Right cardiac atrium (tissue), 5 donors: ENCODE results near the gene IL17RC. TPM values are rescaled to one million over a fixed set of nuclear protein-coding genes. Genes with fewer than 3 reads are reported as not detected.

Source experiments
- ATAC-seq, 2 donors: fragments of 200-7000 bp; cut with Tn5 transposase; one replicate each; pipeline versions ENCODE4 v1.8.0 to v1.9.1; 2020; ENCODE audit warnings: moderate library complexity in 2 of 2, mild to moderate bottlenecking in 1 of 2
- DNase-seq, 3 donors: peaks; one replicate each; pipeline ENCODE4 v3.0.0-alpha.2; 2020
- H3K27ac ChIP-seq: one replicate; pipeline ENCODE4 v1.5.1; 2013; ENCODE audit warnings: mild to moderate bottlenecking, low read length, control low read depth, moderate library complexity
- H3K27me3 ChIP-seq: one replicate; pipeline ENCODE4 v1.6.1; 2013; ENCODE audit not compliant: control insufficient read depth, insufficient read depth
- H3K4me1 ChIP-seq: one replicate; pipeline ENCODE4 v1.6.1; 2013; ENCODE audit warnings: low read length; ENCODE audit not compliant: control insufficient read depth, insufficient read depth
- H3K4me3 ChIP-seq: one replicate; pipeline ENCODE4 v1.5.1; 2013; ENCODE audit warnings: low read length, control low read depth
- H3K9me3 ChIP-seq: one replicate; pipeline ENCODE4 v1.6.1; 2013; ENCODE audit warnings: low read length; ENCODE audit not compliant: control insufficient read depth
- WGBS: extraction: QIAGEN DNeasy Blood & Tissue Kit; methylation state at CpG from one replicate; pipeline ENCODE4 v1.1.7; 2013; 5-methylcytosine and 5-hydroxymethylcytosine counted together
- intact Hi-C, 4 donors: fragments of 100-400 bp; cut with DNase I; formaldehyde crosslinking; loops; one replicate each; pipeline versions ENCODE4 v1.11.0 to v1.14.0; 2022 to 2023
- polyA plus RNA-seq: library from polyadenylated mRNA; stranded (reverse); fragments of 200-250 nt; gene quantifications from one replicate; pipeline ENCODE4 v1.2.3, GENCODE V29; 2013
- total RNA-seq, 4 donors: library from RNA; stranded (reverse); fragmentation: NEBNext Ultra II Directional; extraction: Animal tissue kit (Norgen Biotek cat#: 25700); gene quantifications; one replicate each; pipeline ENCODE4 v1.2.1, GENCODE V29; 2021
- donor health status: healthy with polysubstance abuse.
- donor health status: DM: no; HTN: yes; CAD: no.
- donor health status: DM: no; HTN: no; CAD: no.
- donor health status: DM: no; HTN: yes; CAD: no; lungs with severe emphysema.
- donor health status: DM: yes; HTN: yes; CAD: no.

IL17RC gene
- total and polyA plus RNA-seq, 5 donors: 35.1 to 48.1 (median 40.4) TPM

DNA sequence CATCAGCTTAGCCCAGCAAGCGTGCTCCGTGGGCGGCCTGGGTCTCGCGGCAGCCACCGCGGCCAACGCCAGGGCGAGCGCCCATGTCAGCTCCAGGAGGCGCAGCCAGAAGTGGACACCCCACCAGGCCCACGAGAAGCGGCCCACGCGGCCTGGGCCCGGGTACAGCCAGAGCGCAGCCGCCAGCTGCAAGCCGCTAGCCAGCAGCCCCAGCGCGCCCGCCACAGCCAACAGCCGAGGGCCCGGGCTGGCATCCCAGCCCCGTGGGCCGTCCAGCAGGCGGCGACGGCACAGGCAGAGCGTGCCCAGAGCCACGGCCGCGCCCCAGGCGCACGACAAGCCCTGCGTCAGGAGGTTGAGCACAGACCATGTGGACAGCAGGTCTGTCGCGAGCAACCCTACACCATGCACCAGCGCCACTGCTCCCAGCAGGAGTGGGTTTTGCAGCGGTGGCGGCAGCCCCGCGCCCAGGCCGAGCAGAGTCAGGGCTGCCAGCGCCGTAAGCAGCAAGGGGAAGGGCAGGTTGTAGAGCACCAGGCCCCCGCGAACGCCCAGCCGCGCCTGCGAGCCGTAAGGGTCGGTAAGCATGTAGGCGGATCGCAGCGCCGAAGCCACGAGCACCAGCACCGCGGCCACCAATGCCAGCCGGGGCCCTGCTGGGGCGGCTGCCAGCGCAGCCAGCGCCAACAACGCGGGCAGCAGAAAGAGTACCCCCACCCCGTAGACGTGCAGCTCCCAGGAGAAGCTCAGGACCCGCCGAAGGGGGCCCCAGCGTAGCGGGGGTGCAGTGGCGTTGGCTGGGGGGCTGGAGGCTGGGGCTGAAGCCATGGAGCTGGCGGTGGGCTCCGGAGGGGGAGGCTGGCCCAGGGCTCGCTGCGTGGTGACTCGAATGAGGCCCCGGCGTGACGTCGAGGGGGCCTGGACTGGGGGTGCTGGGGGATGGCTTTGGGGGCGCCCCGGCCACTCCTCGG is 30.4 kb downstream of the IL17RC start:
- intact Hi-C loops: no loop called here

DNA sequence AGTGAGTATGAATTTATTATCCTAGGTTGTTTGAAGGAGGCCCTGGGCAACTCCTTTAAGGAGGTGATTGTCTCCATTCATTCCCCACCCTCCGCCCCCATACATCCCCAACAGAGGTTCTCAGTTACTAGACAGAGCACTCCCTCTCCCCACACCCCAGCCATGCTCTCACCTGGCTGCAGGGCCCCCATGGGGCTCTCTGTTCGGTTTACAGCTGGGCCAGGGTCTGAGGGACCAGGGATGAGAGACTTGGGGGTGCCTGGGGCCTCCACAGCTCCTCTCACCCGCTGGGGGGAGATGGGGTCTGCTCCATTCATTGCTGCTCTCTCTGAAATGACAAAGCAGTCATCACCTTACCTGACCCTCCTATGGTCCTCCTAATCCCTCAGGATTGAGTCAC is 31.7 kb downstream of the IL17RC start:
- ATAC-seq (no peak), DNase-seq (no peak)
- intact Hi-C loops: no loop called here
- WGBS: 91% methylated on average over 3 of the region's 3 CpGs
- Histone ChIP-seq H3K4me1 (no peaks in the 10 kb centered on the region), H3K4me3 (no peak overlapping the region), H3K9me3 (no peaks in the 10 kb centered on the region), H3K27me3 (no peaks in the 10 kb centered on the region), H3K27ac (no peak overlapping the region)

More for the DNA sequence above, 30.4 kb downstream of the IL17RC start:
- H3K4me1 ChIP-seq: no peaks in the 10 kb centered on the region
- H3K27ac ChIP-seq: peak overlapping the region; percentile 21
- peak; percentile 86 to 89 for ATAC-seq
- WGBS: 29% methylated on average over 86 of the region's 86 CpGs
- H3K9me3 ChIP-seq: no peaks in the 10 kb centered on the region
- H3K27me3 ChIP-seq: no peaks in the 10 kb centered on the region
- H3K4me3 ChIP-seq: peak overlapping the region; percentile 26
- DNase-seq: peak; percentile 78 to 90 (median 89)

DNA sequence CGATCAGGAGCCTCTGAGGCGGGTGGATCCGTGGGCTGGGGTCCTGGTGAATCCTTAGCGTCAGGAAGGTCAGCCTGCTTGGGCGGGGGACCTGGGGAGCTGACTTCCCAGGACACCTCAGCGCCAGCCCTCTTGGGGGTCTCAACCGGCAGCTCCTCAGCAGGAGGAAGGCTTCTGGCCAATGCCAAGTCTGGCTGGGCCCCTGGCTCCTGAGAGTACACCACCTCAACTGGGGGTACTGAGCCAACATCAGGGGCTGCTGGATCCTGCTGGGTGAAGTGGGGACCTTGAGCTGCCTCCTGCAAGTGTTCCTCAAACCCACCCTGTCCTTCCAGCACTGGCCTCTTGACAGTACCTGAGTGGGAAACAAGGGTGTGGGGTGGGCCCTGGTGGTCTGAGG is 32.2 kb downstream of the IL17RC start:
- intact Hi-C loops: no loop called here
- 90% methylated on average over 7 of the region's 7 CpGs for WGBS
- Histone ChIP-seq H3K27ac (no peak overlapping the region), H3K4me3 (no peak overlapping the region), H3K9me3 (no peaks in the 10 kb centered on the region), H3K4me1 (no peaks in the 10 kb centered on the region), H3K27me3 (no peaks in the 10 kb centered on the region)
- DNase-seq (no peak), ATAC-seq (no peak)

DNA sequence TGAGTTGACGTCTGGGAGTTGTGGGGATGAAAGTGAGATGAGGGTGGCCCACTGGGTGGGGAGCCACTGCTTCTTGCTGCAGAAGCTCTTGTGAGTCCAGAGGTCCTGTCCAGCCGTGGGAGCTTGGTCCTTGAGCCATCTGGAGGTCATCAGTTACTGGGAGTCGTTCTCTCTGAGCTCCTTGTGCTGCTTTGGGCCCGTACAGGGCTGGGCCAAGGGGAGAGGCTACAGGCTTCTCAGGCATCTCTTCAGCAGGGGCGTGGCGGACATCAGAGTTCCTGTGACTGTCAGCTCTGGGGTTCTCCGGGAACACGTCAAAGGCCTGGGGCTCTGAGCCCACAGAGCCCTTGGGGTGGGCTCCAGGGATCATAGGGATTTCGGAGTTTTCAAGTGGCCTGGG is 32.7 kb downstream of the IL17RC start:
- Histone ChIP-seq H3K4me1 (no peaks in the 10 kb centered on the region), H3K27me3 (no peaks in the 10 kb centered on the region), H3K27ac (no peak overlapping the region), H3K9me3 (no peaks in the 10 kb centered on the region), H3K4me3 (no peak overlapping the region)
- intact Hi-C loops: no loop called here
- ATAC-seq (no peak), DNase-seq (no peak)
- WGBS: 82% methylated on average over 9 of the region's 9 CpGs

DNA sequence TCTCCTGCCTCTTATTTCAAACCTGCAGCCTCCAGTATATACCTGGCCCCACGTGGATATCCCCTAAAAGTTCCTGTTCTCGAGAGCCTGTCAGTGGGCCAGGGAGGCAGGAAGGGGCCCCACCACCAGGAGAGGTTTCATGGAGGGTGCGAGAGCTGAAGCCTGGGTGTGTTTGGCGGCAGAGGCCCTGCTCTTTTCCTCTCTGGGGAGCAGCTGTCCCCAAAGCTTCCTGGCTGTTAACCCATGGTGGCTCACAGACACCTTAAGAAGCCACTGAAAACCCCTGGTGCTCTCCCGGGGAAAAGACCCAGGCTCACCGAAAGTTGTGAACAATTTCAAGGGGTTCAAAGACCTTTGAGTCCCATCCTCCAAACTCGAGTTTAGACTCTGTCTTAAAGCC is 34.2 kb downstream of the IL17RC start:
- DNase-seq (no peak), ATAC-seq (no peak)
- Histone ChIP-seq H3K9me3 (no peaks in the 10 kb centered on the region), H3K4me1 (peaks cover 2% of the 10 kb centered on the region), H3K4me3 (no peak overlapping the region), H3K27ac (no peak overlapping the region), H3K27me3 (no peaks in the 10 kb centered on the region)
- WGBS: 31% methylated on average over 7 of the region's 7 CpGs
- intact Hi-C loops: no loop called here

DNA sequence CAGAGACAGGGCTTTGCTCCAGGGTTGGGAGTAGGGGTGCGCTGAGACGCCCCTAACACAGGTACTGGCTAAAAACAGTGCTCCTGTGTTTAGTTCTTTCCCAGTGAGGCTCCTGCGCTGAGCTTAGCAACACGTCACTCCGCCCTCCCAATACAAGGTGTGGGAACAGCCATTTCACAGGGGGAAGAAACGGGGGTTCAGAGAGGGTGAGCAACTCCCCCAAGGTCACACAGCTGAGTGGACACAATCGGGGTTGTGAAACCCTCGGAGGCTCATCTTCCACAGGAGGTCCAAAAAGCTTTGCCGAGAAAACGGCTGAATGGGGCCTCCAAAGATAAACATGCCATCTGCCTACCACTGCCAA is 34.7 kb downstream of the IL17RC start:
- Histone ChIP-seq H3K27ac (no peak overlapping the region), H3K4me3 (peak overlapping the region; percentile 60), H3K27me3 (no peaks in the 10 kb centered on the region), H3K9me3 (no peaks in the 10 kb centered on the region), H3K4me1 (peaks cover 2% of the 10 kb centered on the region)
- ATAC-seq (no peak), DNase-seq (peak in 1 of 3 donors; percentile 2)
- intact Hi-C loops: no loop called here
- WGBS: 34% methylated on average over 10 of the region's 10 CpGs

DNA sequence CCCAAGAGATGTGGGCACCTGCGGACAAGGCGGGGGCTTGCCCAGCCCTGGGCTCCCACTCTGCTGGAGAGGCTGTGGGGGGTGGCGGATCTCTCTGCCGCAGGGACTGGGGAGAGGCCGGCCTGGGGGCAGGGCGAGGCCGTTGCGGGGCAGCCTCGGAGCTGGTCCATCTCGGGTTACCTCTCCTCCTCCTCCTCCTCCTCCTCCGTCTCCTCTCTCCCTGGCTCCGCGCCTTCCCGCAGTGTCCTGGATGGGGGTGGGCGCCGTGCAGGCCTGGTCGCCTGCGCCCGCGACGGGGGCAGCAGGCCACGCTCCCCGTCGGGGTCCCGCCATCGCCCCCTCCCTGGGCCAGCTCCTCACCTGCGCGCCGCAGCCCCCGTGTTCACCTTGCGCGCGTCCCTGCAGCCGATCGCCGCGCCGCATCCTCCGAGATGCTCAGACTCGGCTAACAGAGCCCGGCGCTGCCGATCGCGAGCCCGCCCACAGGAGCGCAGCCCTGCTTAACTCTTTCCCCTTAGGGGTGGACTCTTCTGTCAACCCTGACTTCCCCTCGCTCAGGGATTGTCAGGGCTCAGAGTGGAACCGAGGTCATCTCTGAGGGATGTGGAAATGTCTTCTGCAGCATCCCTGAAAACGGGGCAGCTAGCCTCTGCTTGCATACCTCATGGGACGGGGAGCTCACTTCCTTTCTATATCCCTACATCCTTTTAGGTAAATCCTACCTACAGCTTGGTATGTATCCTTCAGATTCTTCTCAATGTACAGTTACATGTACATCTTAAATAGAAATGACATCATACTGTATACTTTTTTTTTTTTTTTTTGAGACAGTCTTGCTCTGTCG is 35.3 kb downstream of the IL17RC start, which contains the start of gene PRRT3:
PRRT3 (minus strand) TSS at position 447 of the 844 bp plus-strand sequence. CDS start 2,293 bp downstream, outside the sequence.
- Histone ChIP-seq H3K9me3 (no peaks in the 10 kb centered on the region), H3K4me1 (peaks cover 2% of the 10 kb centered on the region), H3K27ac (no peak within 1 kb of the TSS), H3K27me3 (no peaks in the 10 kb centered on the region), H3K4me3 (peak within 1 kb of the TSS; percentile 60)
- intact Hi-C loops: no loop called here
- 3% methylated on average over 52 of the region's 52 CpGs for WGBS
- ATAC-seq (peak; percentile 60 to 64), DNase-seq (peak in 2 of 3 donors; percentile 42 to 71)

DNA sequence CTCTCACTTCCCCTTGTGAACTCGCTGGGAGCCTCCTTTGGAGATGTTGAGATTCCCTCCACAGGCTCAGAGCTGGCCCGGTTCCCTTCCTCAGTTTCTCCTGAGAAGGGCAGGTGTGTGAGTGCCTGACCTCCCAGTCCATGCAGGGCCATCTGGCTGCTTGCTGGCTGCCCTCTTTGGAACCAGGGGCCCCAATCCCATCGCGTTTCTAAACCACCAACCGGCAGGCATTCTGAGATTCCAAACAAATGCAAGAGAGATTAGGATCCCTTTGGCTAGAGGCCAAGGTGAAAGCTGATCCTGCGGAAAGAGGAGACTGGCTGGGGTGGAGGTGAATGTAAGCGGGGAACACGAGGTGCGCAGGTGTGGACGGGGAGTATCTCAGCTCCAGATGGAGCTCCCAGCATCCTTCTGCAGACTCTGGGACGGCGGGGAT is 38.2 kb downstream of the IL17RC start:
- Histone ChIP-seq H3K27ac (no peak overlapping the region), H3K27me3 (no peaks in the 10 kb centered on the region), H3K9me3 (no peaks in the 10 kb centered on the region), H3K4me3 (no peak overlapping the region), H3K4me1 (peaks cover 2% of the 10 kb centered on the region)
- ATAC-seq: no peak
- DNase-seq: no peak
- intact Hi-C loops: no loop called here
- WGBS: 38% methylated on average over 12 of the region's 12 CpGs

DNA sequence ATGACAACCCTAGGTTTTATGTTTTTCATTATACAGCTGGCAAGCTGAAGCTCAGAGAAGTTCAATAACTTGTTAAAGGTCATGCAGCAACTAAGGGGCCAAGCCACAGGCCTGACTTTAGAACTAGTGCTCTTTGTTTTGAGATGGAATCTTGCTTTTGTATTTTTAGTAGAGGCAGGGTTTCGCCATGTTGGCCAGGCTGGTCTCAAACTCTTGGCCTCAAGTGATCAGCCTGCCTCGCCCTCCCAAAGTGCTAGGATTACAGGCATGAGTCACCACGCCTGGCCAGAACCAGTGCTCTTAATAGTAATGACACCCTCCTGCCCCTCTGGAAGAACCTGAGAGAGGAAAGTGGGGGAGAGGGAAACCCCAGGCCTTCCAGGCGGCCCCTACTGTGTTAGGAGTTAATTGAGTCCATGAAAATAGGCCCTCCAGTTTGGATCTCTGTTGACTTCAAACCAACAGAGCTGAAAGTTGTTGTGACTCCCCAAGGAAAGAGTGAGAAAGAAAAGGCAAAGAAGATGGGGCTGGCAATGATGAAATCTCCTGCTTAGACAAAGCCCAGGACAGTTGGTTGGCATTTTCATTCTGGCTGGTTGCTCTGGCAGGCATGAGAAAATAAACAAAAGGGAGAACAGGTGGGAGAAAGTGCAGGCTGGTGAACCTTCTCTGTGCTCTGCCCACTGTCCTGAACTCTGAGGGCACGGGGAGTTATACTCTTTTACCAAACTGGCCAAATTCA is 38.9 kb downstream of the IL17RC start:
- Histone ChIP-seq H3K9me3 (no peaks in the 10 kb centered on the region), H3K27me3 (no peaks in the 10 kb centered on the region), H3K27ac (no peak overlapping the region), H3K4me1 (peaks cover 2% of the 10 kb centered on the region), H3K4me3 (no peak overlapping the region)
- intact Hi-C loops: no loop called here
- 86% methylated on average over 5 of the region's 5 CpGs for WGBS
- ATAC-seq: no peak
- no peak for DNase-seq

DNA sequence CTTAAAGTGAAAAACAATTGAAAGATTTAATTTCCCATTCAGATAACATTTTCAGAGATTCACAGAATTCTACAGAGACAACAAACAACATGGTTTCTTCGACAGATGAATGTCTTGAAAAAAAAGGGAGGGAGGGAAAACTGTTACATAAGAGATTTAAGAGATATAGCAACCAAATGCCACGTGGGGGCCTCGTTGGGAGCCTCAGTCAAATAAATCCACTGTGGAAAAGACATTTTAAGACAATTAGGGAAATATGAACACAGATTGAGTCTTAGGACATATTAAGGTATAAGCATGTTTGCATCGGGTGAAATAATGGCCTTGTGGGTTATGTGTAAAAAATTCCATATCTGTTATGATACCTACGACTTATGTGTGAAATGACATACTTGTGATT is 40.3 kb downstream of the IL17RC start:
- Histone ChIP-seq H3K4me1 (peaks cover 2% of the 10 kb centered on the region), H3K9me3 (no peaks in the 10 kb centered on the region), H3K4me3 (no peak overlapping the region), H3K27me3 (no peaks in the 10 kb centered on the region), H3K27ac (no peak overlapping the region)
- intact Hi-C loops: no loop called here
- DNase-seq (no peak), ATAC-seq (no peak)
- 59% methylated on average over 5 of the region's 5 CpGs for WGBS
